Activated CD4-positive, alpha-beta T cell treated with anti-CD3 and anti-CD28 coated beads, Interleukin-2, amount 50 U/mL, for 48 hours (primary cell): ENCODE measurements around the gene ARAP2.

Experiments used
- DNase-seq, 2 experiments: peaks; one replicate each; pipeline ENCODE4 v3.0.0-alpha.2; 2020

The ARAP2 gene

DNA sequence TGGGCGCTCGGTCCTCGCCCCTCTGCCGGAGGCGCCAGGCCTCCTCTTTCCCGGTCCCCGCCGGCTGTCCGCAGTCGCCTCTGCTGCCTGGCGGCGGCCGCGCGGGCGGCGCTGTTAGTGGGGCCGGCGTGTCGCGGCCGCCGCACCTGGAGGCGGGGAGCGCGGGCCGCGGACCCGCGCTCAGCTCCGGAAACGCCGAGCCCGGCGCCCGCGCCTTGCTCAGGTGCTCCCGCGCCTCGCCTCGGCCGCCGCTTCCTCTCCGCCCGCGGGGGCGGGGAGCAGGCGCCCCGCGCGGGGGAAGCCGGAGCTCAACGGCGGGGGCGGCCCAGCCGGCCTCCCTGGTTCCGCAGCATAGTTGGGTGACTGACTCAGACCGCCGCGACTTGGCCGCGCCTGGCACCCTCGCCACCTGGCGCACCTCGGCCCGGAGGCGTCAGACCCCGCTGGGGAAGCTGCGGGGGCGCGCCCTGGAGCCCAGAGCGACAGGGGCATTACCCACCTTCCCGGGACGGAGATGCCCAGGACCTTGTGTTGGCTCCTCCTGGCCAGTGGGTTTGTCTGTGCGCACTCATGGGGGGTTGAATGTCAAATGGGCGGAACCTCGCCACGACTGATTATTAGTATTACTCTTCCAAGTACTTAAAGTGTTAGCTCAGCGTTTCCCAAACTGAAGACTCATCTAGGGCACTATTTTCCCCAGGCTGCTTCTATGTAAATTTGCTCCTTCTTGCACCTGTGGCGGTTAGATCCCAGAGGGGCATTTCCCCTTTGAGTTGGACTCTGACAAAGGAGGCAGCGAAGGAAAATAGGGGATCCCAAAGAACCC is at the start of gene ARAP2:
Gene ARAP2, minus strand, starts transcription at position 258 of the 826 bp plus-strand sequence. CDS start 15,028 bp downstream, outside the sequence.
- peak; percentile 65 to 72 for DNase-seq

GRCh38 chr4:36292556-36293188 is 48.4 kb upstream of the ARAP2 start:
- no peak for DNase-seq

DNA sequence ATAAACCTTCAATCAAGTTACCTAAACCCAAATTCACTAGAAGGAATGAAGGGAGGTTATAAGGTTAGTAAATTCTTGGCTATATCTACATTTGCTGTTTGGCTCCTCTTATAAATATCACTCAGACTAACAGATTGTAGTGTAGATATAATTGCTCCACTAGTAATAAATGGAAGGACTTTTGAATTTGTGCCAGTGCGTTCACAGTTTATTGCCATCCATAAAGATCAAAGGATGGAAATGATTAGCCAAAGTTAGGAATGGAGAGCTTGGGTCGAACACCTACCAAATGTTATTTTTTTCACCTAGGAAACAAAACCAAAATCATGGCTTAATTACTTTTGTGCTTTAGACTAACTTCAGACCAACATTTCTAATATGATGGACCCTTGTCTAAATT is 46.3 kb upstream of the ARAP2 start:
- no peak for DNase-seq

DNA sequence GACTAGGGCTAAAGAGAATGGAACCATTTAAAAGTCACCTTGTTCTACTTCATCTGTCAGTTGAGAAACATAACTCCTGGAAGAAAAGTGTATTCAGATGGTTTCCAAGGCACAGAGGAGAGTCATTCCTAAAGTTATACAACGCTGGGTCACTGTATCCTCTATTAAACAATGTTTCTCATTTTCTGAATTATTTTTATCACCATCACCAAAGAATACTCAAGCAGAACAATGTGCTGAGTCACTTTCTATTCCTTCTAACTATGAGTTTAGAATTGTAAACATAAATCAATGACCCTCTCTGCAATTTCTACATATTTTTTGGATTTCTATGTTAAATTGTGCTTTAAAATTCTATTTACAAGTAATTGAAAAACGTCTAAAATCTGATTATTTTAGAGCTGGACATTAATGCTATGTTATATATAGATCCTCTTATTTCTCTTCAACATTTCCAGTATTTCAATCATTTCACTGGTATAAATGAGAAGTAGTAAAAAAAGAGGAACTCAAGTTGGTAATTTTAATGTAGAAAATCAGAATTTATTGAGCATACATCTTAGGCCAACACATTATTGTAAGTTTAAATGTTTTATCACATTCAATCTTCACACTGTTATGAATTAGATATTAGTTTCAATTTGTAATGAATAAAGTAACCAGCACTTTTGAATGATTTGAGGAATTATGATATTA is 44.6 kb upstream of the ARAP2 start:
- no peak for DNase-seq

DNA sequence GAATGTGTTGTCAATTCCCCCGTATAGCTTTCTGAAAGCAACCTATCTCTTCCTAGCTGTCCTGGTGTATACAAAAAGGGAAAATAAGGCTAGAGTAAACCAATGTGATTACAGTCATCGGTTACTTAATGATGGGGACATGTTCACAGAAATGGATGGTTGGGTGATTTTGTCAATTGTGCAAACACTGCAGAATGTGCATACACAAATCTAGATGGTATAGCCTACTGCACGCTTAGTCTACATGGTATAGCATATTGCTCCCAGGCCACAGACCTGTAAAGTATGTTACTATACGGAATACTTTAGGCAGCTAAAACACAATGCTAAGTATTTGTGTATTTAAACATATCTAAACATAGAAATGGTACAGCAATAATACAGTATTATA is 42.2 kb upstream of the ARAP2 start:
- no peak for DNase-seq

GRCh38 chr4:36285784-36286480 is 41.6 kb upstream of the ARAP2 start:
- DNase-seq = peak; percentile 37 to 54

GRCh38 chr4:36283912-36284465 is 39.7 kb upstream of the ARAP2 start:
- no peak for DNase-seq

- no peak for DNase-seq
Observed at GRCh38 chr4:36282503-36283030, 38.3 kb upstream of the ARAP2 start.

- peak; percentile 28 to 42 for DNase-seq
Observed at GRCh38 chr4:36281384-36282106, 37.2 kb upstream of the ARAP2 start, which contains the start of gene DTHD1. TSS of gene DTHD1 (plus strand) at chr4:36281616. CDS start at chr4:36281759, 143 bp downstream.

DNA sequence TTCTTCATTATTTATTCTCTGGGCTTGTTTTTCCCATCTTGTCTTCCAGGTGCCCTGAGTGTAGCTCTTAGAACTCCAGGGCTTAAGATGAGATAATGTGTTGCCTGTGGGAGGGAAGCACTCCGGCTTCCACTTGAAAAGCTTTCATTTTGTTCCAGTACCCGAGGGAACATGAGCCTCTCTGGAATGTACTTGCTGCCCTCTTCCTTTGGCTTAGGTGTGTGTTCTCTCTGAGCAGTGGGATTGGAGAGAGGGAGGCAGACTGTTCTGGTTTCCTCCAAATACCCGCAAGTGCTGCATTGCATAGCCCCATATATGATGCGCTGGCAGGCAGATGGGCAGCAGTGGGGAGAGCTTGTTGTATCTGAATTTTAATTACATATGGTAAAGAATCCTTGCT is 36.2 kb upstream of the ARAP2 start:
- no peak for DNase-seq

DNA sequence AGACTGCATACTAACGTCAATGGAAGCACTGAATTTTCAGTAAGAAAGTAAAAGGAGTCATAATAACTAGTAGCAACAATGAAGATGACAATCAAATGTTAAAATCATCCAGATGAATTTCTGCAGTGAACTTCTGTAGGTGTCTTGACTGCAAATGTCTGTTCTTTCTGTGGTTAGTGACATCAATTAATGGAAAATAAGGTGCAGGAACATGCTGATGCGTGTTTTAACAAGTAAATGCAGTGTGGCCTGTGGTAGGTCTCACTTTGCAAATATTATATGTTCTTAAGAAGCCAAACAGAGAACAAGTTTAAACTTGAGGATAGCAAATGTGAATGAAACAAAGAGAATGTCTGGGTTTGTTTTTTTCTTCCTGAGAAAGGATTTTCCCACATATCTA is 34.5 kb upstream of the ARAP2 start:
- DNase-seq = no peak

GRCh38 chr4:36277533-36277932 is 33.2 kb upstream of the ARAP2 start:
- no peak for DNase-seq

GRCh38 chr4:36274158-36274557 is 29.8 kb upstream of the ARAP2 start:
- DNase-seq = no peak

DNA sequence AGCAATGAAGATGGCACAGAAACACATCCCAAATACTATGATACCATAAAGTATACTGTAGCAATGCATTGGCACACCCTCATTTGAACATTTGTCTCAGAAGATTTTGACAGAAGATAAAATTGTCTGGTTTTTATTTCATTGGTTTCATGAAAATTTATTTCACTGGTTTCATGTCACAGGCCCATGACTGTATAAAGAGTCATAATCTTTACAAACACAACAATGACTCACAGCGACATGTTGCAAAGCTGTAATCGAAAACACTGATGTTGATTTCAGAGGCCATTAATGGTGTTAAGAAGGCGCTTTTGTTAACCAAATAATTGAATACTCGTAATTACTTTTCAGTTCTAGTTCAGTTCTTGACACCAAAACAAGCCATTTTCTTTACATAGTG is 29.0 kb upstream of the ARAP2 start:
- DNase-seq = no peak

DNA sequence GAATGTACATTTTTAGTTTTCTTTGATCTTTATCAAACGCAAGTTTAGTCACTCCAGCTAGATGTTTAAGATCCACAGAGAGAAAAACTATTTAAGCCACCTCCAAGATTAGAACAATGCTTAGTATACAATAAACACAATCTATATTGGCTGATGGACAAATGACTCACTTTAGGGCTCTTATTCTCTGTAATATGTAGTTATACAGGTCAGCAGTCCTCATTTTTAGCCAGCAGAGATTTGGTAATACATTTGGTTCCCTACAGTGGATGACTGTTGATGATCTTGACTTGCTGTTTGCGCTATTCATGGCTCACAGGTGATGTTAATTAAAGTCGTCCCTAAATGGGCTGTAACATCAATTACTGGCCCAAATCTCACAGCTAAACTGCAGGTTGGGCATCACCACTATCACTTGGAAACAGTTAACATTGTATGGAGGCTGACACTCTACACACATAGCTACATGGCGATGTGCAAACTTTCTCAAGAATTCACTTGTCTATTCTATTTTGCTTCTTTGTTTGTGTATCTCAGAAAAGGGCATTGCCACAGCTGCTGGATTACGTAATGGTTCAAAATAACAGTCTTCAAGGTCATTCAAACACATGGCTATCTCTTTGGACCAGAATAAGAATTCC is 25.3 kb upstream of the ARAP2 start:
- no peak for DNase-seq

GRCh38 chr4:36269101-36269500 is 24.8 kb upstream of the ARAP2 start:
- DNase-seq = no peak

DNA sequence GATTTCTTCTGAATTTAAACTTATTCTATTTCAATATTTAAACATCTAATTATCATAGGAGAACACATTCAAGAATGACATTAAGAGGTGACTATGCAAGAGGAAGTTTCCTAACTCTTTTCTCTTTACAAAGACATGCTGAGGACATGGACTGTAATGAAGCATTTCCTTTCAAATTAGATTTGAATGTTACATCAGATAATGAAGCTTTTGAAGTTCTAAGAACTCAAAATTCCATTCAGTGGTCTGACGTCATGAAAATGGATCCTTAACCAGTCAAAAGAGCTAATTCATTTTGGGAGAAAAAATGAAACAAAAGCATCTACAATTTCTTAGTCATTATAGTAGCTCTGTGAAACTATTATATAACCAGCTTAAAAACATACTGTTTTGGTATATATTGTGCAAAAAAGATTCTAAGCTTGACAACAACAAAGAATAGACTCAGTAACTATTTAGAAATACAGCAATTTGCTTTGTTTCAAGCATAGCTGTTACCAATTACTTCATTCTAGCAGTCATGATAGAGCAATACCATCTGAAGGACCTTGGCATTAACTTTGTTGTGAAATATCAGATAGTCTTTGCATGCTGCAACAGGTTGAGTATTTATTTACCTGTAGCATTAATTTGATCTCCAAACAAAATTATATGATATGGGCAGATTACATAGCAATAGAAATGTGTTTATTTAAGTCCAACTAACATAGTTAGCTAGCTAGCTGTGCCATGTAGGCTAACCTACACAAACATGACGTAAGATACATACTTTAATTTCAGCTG is 23.4 kb upstream of the ARAP2 start:
- DNase-seq = no peak

- DNase-seq = no peak
Observed at GRCh38 chr4:36264207-36264826, 20.0 kb upstream of the ARAP2 start.

DNA sequence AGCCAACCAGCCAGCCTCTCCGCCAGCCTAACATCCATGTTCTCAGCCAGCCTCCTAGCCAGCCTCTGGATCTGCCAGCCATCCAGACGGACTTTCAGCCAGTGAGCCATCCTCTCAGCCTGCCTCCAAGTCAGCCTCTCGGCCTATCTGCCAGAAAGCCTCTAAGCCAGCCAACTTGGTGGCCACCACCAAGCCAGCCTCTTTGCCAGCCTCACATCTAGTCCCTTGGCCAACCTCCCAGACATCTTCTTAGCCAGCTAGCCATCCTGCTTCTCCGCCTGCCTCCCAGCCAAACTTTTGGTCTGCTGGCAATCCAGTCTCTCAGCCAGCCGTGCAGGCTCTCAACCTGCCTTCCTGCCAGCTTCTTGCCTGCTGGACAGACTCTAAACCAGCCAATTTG is 16.4 kb upstream of the ARAP2 start:
- no peak for DNase-seq

GRCh38 chr4:36256398-36256891 is 12.1 kb upstream of the ARAP2 start:
- peak in 1 of 2 experiments; percentile 29 for DNase-seq
